Right renal pelvis (tissue), 4 donors: ENCODE measurements around the gene POLN. TPM values are rescaled to one million over a fixed set of nuclear protein-coding genes. Genes with fewer than 3 reads are reported as not detected.
"Not testable (repeated sequence)": the region's sequence is repeated elsewhere in the genome, so short reads cannot be mapped to it uniquely, and the experiment has no call there.

Experiments used
- DNase-seq, 4 donors: peaks; one replicate each; pipeline ENCODE4 v3.0.0-alpha.2; 2013; ENCODE audit warnings: low read depth in 4 of 4, low spot score in 3 of 4, missing footprints in 1 of 4
- polyA plus RNA-seq, 4 donors: library from polyadenylated mRNA; unstranded; fragments of 120-200 nt; gene quantifications; one replicate each; pipeline ENCODE4 v1.2.1, GENCODE V29; 2013; ENCODE audit not compliant: insufficient read length in 4 of 4

The POLN gene
- polyA plus RNA-seq, 4 donors, result 2.4 to 3.5 (median 3.0) TPM

DNA sequence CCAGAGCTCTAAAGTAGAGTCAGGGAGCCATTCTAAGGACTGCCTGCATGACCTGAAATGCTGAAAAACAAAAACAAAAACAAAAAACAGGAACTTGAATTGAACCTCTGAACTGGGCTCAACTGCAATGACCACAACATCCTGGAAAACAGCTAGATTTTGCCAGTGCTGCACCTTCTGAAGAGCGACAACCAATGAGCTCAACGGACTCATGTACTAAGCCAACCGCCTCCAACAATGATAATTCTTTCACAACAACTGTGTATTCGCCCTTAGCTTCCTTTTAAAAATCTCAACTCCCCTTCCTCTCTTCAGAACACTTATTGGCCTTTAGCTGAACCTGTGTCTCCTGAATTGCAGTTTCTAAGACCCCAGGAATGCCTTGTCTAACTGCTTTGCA is 69.8 kb downstream of the POLN start:
- no peak for DNase-seq

GRCh38 chr4:2168469-2169319 is 73.2 kb downstream of the POLN start:
- DNase-seq, result no peak

DNA sequence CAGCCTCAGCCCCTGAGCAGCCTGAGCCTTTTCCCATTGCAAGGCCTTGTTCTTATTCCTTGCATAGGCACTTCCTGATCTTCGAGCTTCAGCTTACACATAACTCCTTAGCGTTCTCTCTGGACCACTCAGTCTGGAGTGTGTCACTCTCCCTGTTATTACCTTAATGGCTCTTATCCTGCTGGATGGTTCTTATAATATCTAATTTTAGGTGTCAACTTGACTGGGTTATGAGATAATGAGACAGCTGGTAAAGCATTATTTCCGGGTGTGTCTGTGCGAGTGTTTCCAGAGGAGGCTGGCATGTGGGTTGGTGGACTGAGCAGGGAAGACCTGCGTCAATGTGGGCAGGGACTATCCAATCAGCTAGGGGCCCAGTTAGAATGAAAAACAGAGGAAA is 75.7 kb downstream of the POLN start:
- no peak for DNase-seq

DNA sequence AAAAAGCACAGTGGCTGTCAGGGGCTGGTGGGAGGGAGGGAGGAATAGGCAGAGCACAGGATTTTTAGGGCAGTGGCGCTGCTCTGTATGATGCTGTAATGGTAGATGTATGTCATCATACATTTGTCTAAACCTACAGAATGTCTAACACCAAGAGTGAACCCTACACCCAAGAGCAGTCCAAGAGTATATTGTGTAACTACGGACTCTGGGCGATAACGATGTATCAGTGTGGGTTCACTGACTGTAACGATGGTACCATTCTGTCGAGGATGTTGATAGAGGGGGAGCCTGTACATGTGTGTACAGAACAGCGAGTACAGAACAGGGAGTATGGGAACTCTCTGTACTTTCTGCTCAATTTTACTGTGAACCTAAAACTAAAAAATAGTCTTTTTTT is 76.5 kb downstream of the POLN start:
- no peak for DNase-seq

DNA sequence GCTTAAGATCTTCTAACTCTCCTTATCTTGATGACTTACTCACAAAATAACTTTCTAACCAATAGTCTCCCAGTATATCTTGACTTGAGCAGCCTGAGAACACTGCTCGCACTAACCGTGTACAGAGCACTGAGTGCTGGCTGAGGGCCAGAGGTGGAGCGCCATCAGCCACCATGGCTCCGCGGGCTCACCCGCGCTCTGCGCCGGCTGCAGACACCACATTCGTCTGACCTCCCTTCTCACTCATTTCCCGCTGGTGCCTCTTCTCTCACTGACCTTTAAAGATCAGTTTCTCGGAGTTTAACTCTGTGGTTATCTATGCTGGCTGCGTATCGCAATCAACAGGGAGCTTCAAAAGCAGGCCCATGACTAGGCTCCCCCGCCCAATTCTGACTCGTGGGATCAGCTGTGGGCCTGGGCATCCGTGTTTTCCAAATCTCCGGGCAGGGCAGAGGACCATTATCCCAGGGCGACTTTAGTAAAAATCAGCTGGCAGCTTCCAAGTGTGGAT is 78.6 kb downstream of the POLN start:
- no peak for DNase-seq

DNA sequence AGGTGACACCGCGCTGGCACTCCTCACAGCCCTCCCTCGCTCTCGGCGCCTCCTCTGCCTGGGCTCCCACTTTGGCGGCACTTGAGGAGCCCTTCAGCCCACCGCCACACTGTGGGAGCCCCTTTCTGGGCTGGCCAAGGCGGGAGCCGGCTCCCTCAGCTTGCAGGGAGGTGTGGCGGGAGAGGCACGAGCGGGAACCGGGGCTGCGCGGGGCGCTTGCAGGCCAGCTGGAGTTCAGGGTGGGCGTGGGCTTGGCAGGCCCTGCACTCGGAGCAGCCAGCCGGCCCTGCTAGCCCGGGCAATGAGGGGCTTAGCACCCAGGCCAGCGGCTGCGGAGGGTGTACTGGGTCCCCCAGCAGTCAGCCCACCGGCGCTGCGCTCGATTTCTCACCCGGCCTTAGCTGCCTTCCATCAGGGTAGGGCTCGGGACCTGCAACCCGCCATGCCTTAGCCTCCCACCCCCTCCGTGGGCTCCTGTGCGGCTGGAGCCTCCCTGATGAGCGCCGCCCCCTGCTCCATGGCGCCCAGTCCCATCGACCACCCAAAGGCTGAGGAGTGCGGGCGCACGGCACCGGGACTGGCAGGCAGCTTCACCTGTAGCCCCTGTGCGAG is 80.7 kb downstream of the POLN start:
- DNase-seq, result not testable (repeated sequence)

DNA sequence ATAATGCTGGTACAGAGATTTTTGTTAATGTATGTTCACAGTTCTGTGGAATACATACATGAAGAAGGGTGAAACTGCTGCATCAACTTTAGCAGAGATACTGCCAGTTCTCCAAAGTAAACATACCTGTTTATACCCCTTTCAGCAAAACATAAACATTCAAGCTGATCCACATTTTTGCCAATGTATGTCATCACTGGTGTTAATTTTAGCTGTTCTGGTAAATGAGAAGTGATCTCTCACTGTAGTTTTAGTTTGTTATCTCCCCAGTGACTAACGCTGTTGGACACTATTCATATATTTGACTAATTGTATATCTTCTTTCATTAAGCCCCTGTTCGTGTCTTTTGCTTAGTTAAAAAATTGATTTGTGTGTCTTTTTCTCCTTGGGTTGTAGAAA is 82.0 kb downstream of the POLN start:
- DNase-seq, result no peak

DNA sequence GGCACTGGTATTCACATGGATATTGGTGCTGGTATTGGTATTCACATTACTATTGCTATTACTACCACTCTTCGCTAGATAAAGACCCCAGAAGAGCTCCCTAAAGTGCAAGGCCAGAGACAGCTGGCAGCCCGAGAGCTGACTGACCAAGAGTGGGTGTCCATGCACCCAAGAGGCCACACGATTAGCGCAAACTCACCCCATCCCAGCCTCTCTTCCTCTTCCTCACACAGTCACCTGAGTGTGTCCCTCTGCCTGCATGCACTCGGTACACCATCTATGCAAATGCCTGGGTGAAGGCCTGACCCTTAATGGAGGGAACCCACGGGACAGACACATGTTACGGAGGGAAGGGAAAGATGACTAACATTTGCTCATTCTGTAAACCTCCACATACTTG is 86.7 kb downstream of the POLN start:
- DNase-seq, result no peak

GRCh38 chr4:2154215-2154740 is 87.6 kb downstream of the POLN start:
- DNase-seq, result no peak

GRCh38 chr4:2151544-2151943 is 90.4 kb downstream of the POLN start:
- no peak for DNase-seq

GRCh38 chr4:2150076-2150475 is 91.8 kb downstream of the POLN start:
- DNase-seq, result no peak

- DNase-seq, result no peak
Measured at GRCh38 chr4:2142630-2143427, 99.1 kb downstream of the POLN start.

DNA sequence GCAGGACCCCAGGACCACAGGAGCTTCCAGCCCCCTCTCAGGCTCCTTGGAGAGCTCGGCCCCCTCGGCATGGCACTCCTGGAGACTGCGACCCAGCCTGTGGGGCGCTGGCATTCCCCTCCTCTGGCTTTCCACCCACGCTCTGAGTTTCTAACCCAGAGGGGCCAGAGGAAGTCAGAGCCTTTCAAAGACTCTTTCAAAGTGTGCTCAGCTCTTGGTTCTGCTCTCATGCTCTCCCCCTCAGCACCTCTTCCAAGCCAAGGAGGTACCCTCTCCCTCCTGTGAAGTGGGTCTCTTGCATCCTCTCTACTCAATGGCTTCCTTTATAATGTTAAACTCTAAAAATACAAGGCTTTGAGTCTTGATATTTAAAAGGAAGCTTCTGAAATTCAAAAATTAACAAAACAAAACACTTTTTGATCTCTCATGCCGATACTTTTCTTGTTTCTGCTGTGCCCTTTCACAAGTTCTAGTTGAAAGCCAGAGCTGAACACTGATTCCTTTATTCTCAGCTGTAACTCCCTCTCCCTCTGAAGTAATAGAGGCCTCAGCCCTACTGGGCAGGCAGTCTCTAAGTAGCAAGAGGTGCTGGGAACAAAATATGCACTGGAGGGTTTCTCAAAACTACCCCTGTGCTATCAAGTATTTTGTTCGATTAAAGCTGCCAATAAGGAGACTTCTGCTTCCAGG is 100.0 kb downstream of the POLN start:
- no peak for DNase-seq

- DNase-seq, result no peak
Measured at GRCh38 chr4:2141022-2141761, 100.7 kb downstream of the POLN start.

- no peak for DNase-seq
Measured at GRCh38 chr4:2138846-2139500, 102.9 kb downstream of the POLN start.

- no peak for DNase-seq
Measured at GRCh38 chr4:2136726-2137125, 105.2 kb downstream of the POLN start.

- peak in 2 of 4 donors; percentile 3 to 18 for DNase-seq
Measured at GRCh38 chr4:2135083-2135482, 106.8 kb downstream of the POLN start.

DNA sequence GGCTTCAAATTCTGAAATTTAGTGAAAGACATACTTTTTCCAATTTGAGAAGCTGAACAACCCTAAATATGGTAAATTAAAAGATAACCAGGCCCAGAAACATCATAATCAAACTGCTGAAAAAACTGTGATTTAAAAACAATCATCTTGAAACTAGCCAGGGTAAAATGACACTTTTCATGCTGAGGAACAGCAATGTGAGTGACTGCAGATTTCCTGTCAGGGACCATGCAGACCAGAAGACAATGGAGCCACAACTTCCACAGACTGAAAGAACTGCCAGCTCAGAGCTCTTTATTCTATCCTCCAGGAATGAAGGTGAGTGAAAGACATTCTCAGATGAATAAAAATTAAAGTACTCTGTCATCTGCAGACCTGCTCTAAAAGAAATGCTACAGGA is 109.5 kb downstream of the POLN start:
- DNase-seq, result no peak
